ENCODE results near the gene PIK3R5. TPM values are rescaled to one million over a fixed set of nuclear protein-coding genes. Genes with fewer than 3 reads are reported as not detected.

Gene PIK3R5
- total RNA-seq, 1 experiment from 2014 or later = 0.09 TPM

DNA sequence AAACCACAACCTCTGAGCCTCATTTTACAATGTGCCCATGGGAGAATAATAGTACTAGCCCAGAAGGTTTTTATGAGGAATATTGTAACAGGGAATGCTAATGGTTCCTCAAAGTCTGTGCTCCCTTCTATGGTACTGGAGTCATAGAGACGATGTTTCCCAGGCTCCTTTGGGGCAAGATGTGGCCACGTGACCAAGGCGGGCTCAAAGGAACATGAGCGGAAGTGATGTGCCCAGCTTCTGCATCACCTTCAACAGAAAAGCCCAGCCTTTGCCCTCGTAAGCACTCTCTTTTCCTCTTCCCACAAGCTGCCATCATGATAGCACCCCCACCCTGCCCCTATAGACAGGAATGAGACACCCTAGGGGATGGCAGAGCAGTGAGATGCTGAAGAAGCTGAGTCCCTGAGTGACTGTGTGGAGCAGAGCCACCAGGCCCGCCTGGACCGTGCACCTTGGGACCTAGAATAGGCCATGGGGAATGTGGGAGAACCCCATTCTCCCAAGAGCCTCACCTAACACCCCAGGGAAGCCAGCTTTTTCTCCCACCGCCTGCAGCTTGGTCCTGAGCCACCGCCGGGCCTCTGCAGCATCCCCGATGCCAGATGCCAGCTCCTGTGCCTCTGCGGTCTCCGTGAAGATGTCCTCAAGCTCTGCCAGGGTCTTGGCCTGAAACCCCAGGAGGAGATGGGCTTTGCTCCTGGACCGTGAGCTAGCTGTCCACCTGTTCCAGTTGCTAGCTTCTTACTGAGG is 75.9 kb downstream of the PIK3R5 start:
- CTCF ChIA-PET = no interaction called here
- POLR2A ChIA-PET (ENCODE audit: low non-redundant PET) = no interaction called here
- intact Hi-C loops (cut with micrococcal nuclease; ENCODE audit: unreplicated experiment) = loop anchor here (10.0 kb wide), 1 partner anchor 475 kb away; no protein-coding TSS in a partner anchor
- no peak overlapping the region for H3K27ac ChIP-seq (ENCODE audit: low read depth, low read length, poor library complexity, severe bottlenecking)
- TF ChIP-seq EZH2 (IDR thresholded peaks at IDR 0.05; ENCODE audit: borderline replicate concordance, low read depth, low read length, poor library complexity, severe bottlenecking) = no peak
- TF ChIP-seq, protein P1, sequence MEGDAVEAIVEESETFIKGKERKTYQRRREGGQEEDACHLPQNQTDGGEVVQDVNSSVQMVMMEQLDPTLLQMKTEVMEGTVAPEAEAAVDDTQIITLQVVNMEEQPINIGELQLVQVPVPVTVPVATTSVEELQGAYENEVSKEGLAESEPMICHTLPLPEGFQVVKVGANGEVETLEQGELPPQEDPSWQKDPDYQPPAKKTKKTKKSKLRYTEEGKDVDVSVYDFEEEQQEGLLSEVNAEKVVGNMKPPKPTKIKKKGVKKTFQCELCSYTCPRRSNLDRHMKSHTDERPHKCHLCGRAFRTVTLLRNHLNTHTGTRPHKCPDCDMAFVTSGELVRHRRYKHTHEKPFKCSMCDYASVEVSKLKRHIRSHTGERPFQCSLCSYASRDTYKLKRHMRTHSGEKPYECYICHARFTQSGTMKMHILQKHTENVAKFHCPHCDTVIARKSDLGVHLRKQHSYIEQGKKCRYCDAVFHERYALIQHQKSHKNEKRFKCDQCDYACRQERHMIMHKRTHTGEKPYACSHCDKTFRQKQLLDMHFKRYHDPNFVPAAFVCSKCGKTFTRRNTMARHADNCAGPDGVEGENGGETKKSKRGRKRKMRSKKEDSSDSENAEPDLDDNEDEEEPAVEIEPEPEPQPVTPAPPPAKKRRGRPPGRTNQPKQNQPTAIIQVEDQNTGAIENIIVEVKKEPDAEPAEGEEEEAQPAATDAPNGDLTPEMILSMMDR (conservative IDR thresholded peaks at IDR 0.05; ENCODE audit: low read depth, low read length) = no peak
- no peaks in the 10 kb centered on the region for H3K9me3 ChIP-seq (ENCODE audit: low read depth, low read length, poor library complexity, severe bottlenecking)
- DNase-seq (ENCODE audit: low spot score) = no peak
- H3K36me3 ChIP-seq (ENCODE audit: insufficient read depth, low read length, poor library complexity, severe bottlenecking) = no peaks in the 10 kb centered on the region
- H3K27me3 ChIP-seq (replicated peaks; ENCODE audit: insufficient read depth, low read depth, low read length, poor library complexity) = no peaks in the 10 kb centered on the region
- H3K4me3 ChIP-seq (ENCODE audit: low read depth, low read length, poor library complexity, severe bottlenecking) = no peak overlapping the region
- BruUV-seq (replicated peaks) = no TSS peak
- no peaks in the 10 kb centered on the region for H3K4me1 ChIP-seq (ENCODE audit: insufficient read depth, low read length, poor library complexity, severe bottlenecking)

DNA sequence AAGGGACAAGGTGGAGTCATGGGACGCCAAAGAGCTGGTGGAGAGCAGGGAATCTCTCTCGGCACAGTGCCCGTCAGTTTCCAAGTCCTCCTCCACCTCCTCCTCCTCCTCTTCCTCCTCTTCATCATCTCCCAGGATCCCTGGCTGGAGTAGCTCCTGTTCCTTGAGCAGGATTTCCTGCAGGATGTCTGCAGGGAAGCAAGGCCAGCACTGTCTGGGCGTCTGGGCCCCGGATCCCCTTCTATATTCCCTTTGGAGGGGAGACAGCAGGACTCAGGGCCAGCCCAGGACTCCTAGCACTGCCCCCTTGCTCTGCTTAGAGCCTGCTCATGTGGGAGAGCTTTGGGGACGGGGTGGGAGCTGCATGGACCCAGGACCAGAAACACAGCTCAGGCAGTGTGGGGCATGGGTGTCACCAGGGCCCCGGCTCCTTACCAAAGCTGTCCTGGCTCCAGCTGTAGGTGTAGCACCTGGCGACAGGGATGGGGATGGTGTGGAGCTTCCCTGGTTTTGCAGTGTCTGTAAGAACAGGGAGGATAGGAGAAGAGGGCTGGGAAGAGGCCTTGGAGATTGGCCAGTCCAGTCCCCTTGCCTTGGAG is 76.7 kb downstream of the PIK3R5 start:
- Histone ChIP-seq H3K36me3 (ENCODE audit: insufficient read depth, low read length, poor library complexity, severe bottlenecking) (no peaks in the 10 kb centered on the region), H3K27me3 (replicated peaks; ENCODE audit: insufficient read depth, low read depth, low read length, poor library complexity) (no peaks in the 10 kb centered on the region), H3K9me3 (ENCODE audit: low read depth, low read length, poor library complexity, severe bottlenecking) (no peaks in the 10 kb centered on the region), H3K27ac (ENCODE audit: low read depth, low read length, poor library complexity, severe bottlenecking) (no peak overlapping the region), H3K4me3 (ENCODE audit: low read depth, low read length, poor library complexity, severe bottlenecking) (no peak overlapping the region), H3K4me1 (ENCODE audit: insufficient read depth, low read length, poor library complexity, severe bottlenecking) (no peaks in the 10 kb centered on the region)
- TF ChIP-seq, protein P1 (conservative IDR thresholded peaks at IDR 0.05; ENCODE audit: low read depth, low read length) = no peak
- no peak for TF ChIP-seq EZH2 (IDR thresholded peaks at IDR 0.05; ENCODE audit: borderline replicate concordance, low read depth, low read length, poor library complexity, severe bottlenecking)
- intact Hi-C loops (cut with micrococcal nuclease; ENCODE audit: unreplicated experiment) = no loop called here
- BruUV-seq (replicated peaks) = no TSS peak
- ChIA-PET CTCF (no interaction called here), POLR2A (ENCODE audit: low non-redundant PET) (no interaction called here)
- DNase-seq (ENCODE audit: low spot score) = no peak

- ChIA-PET POLR2A (ENCODE audit: low non-redundant PET) (no interaction called here), CTCF (interaction anchor here (0.6 kb wide), 3 partner anchors 78 to 512 kb away, joined by 3 to 6 read pairs (median 3); partner anchors contain the start of gene PIK3R5)
- H3K36me3 ChIP-seq (ENCODE audit: insufficient read depth, low read length, poor library complexity, severe bottlenecking) = no peaks in the 10 kb centered on the region
- no peak overlapping the region for H3K4me3 ChIP-seq (ENCODE audit: low read depth, low read length, poor library complexity, severe bottlenecking)
- no peaks in the 10 kb centered on the region for H3K9me3 ChIP-seq (ENCODE audit: low read depth, low read length, poor library complexity, severe bottlenecking)
- H3K4me1 ChIP-seq (ENCODE audit: insufficient read depth, low read length, poor library complexity, severe bottlenecking) = no peaks in the 10 kb centered on the region
- no peak for DNase-seq (ENCODE audit: low spot score)
- BruUV-seq (replicated peaks) = no TSS peak
- H3K27me3 ChIP-seq (replicated peaks; ENCODE audit: insufficient read depth, low read depth, low read length, poor library complexity) = no peaks in the 10 kb centered on the region
- TF ChIP-seq, protein P1 (conservative IDR thresholded peaks at IDR 0.05; ENCODE audit: low read depth, low read length) = no peak
- no peak for TF ChIP-seq EZH2 (IDR thresholded peaks at IDR 0.05; ENCODE audit: borderline replicate concordance, low read depth, low read length, poor library complexity, severe bottlenecking)
- no peak overlapping the region for H3K27ac ChIP-seq (ENCODE audit: low read depth, low read length, poor library complexity, severe bottlenecking)
- intact Hi-C loops (cut with micrococcal nuclease; ENCODE audit: unreplicated experiment) = no loop called here
Observed at GRCh38 chr17:8887834-8888703, 77.4 kb downstream of the PIK3R5 start.

Measured in A673 (cell line).